ENCODE results near the gene RHBDD3.

- TF ChIP-seq GATA2 (IDR thresholded peaks at IDR 0.05; ENCODE audit: low read depth, low read length) (no peak), GATA3 (IDR thresholded peaks at IDR 0.05; ENCODE audit: low read depth, low read length) (no peak)
Observed at GRCh38 chr22:29257751-29258181, 10.0 kb downstream of the RHBDD3 start.
